ENCODE data around the gene SGSM2.

Gene SGSM2

GRCh38 chr17:2388683-2389055 is 51.4 kb downstream of the SGSM2 start:
- Histone ChIP-seq H3K4me1 (peaks cover 9% of the 10 kb centered on the region), H3K27me3 (ENCODE audit: low read depth) (no peaks in the 10 kb centered on the region), H3K9me3 (no peaks in the 10 kb centered on the region), H3K36me3 (replicated peaks) (peaks cover 12% of the 10 kb centered on the region), H3K4me3 (no peak overlapping the region)
- in situ Hi-C loops (cut with MboI; ENCODE audit: low sequenced_read_pairs): loop anchor here (25.0 kb wide), 1 partner anchor 624 kb away; no protein-coding TSS in a partner anchor
- no peak for DNase-seq (ENCODE audit: low spot score in 2 of 2)

GRCh38 chr17:2390199-2390836 is 53.0 kb downstream of the SGSM2 start:
- Histone ChIP-seq H3K4me1 (peaks cover 15% of the 10 kb centered on the region), H3K27me3 (ENCODE audit: low read depth) (no peaks in the 10 kb centered on the region), H3K4me3 (no peak overlapping the region), H3K36me3 (replicated peaks) (peaks cover 12% of the 10 kb centered on the region), H3K9me3 (no peaks in the 10 kb centered on the region)
- in situ Hi-C loops (cut with MboI; ENCODE audit: low sequenced_read_pairs): loop anchor here (25.0 kb wide), 1 partner anchor 622 kb away; no protein-coding TSS in a partner anchor
- no peak for DNase-seq (ENCODE audit: low spot score in 2 of 2)

DNA sequence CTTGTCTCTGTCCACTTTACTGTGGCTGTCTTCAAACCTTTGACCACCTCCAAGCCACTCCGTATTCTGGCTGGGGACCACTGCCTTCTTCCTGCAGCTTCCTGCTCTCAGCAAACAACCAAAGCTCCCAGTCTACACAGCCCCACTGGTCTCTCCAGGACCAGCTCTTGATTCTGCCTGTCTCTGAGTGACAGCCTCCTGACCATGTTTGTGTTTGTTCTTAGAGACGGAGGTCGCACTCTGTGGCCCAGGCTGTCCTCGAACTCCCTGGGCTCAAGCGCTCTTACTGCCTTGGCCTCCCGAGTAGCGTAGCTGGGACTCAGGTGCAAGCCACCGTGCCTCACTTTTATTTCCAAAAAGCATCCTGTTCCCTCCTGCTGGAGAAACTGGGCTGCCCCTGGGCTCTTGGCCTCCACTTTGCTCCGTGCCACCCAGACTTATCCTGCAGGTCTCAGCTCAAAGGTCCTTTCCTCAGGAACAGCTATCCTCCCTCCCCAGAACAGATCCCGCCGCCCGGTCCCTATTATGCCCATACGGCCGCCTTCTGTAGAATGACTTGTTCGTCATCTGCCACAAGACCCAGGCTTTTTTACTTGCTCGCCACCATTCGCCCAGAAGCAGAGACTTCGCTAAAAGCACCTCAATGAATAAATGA is 54.4 kb downstream of the SGSM2 start:
- Histone ChIP-seq H3K4me1 (peaks cover 23% of the 10 kb centered on the region), H3K9me3 (no peaks in the 10 kb centered on the region), H3K4me3 (peak overlapping the region; percentile 42), H3K36me3 (replicated peaks) (peaks cover 10% of the 10 kb centered on the region), H3K27me3 (ENCODE audit: low read depth) (no peaks in the 10 kb centered on the region)
- no peak for DNase-seq (ENCODE audit: low spot score in 2 of 2)
- in situ Hi-C loops (cut with MboI; ENCODE audit: low sequenced_read_pairs): loop anchor here (25.0 kb wide), 1 partner anchor 621 kb away; no protein-coding TSS in a partner anchor

GRCh38 chr17:2392252-2393173 is 55.2 kb downstream of the SGSM2 start:
- no peaks in the 10 kb centered on the region for H3K9me3 ChIP-seq
- DNase-seq (ENCODE audit: low spot score in 2 of 2): peak; percentile 93 to 95
- peaks cover 5% of the 10 kb centered on the region for H3K36me3 ChIP-seq (replicated peaks)
- in situ Hi-C loops (cut with MboI; ENCODE audit: low sequenced_read_pairs): loop anchor here (25.0 kb wide), 1 partner anchor 620 kb away; no protein-coding TSS in a partner anchor
- peaks cover 30% of the 10 kb centered on the region for H3K4me1 ChIP-seq
- peak overlapping the region; percentile 54 for H3K4me3 ChIP-seq
- H3K27me3 ChIP-seq (ENCODE audit: low read depth): no peaks in the 10 kb centered on the region

DNA sequence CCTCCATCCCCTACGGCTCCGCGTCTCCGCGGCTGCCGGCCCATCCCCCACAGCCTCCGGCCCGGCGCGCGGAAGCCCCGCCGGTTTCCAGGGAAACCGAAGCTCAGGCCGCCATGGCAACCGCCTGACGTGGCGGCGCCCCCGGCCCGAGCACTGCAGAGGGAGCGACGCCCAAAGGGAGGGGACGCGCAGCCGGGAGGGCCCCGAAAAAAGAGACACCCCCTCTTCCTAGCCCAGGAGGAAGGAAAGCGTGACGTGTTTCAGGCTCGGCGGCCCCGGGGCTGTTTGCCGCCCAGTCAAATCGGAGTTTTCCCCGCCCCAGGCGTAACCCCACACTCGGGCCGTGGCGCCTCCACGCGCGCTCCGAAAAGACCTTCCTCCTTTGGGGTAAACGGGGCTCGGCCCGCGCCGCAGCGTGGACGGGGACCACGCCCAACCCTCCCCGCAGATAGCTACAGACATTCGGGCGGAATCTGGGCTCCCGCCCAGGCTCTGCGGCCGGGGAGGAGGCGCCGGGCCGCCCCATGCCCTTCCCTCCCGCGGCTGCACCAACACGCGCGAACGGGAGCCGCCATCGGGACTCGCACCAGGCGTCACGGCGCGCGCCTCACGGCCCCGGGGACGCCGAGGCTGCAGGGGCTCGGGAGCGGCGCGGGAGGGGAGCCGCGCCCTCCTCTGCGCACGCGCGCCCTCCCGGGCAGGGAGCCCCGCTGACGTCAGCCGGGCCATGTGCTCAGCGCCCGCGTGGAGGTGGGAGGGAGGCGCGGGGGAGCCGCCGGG is 56.1 kb downstream of the SGSM2 start:
- H3K4me1 ChIP-seq: peaks cover 36% of the 10 kb centered on the region
- DNase-seq (ENCODE audit: low spot score in 2 of 2): peak; percentile 85 to 91
- H3K27me3 ChIP-seq (ENCODE audit: low read depth): no peaks in the 10 kb centered on the region
- in situ Hi-C loops (cut with MboI; ENCODE audit: low sequenced_read_pairs): loop anchor here (25.0 kb wide), 1 partner anchor 619 kb away; no protein-coding TSS in a partner anchor
- H3K36me3 ChIP-seq (replicated peaks): peaks cover 4% of the 10 kb centered on the region
- H3K4me3 ChIP-seq: peak overlapping the region; percentile 54
- no peaks in the 10 kb centered on the region for H3K9me3 ChIP-seq

DNA sequence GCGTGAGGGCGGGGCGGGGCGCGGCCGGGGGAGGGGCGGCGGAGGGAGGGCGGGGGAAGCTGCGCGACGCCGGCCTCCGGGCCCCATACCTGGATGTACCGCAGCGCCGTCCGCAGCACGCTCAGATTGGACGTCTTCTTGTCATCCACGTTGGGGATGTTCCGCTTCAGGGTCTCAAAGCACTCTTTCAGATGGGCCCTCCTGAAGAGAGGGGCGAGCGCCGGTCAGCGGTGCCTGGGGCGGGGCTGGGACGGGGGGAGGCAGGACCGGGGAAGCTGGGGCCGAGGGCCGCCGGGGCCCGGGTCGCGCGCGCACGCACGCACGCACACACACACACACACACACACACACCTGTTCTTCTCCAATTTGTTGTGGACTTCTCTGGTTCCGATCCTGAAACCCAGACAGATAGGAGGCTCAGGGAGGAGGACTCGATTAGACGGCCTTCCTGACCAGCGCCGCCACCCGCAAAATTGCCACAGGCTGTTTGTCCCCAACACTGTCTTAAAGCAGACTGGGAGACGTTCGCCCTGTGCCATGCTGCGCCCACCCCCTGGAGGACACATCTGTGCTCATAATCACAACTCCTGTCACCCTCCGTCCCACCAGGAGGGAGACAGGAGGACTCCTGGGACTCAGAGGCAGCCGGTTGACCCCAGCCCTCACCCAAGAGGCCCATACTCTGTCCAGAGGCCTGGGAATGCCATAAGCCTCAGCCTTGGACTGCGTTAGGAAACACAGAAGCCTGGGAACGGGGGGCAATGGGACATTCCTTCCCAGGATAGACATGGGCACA is 56.9 kb downstream of the SGSM2 start:
- no peaks in the 10 kb centered on the region for H3K9me3 ChIP-seq
- DNase-seq (ENCODE audit: low spot score in 2 of 2): peak in 1 of 2 experiments; percentile 46
- peak overlapping the region; percentile 31 for H3K4me3 ChIP-seq
- H3K27me3 ChIP-seq (ENCODE audit: low read depth): no peaks in the 10 kb centered on the region
- peaks cover 41% of the 10 kb centered on the region for H3K4me1 ChIP-seq
- in situ Hi-C loops (cut with MboI; ENCODE audit: low sequenced_read_pairs): loop anchor here (25.0 kb wide), 1 partner anchor 618 kb away; no protein-coding TSS in a partner anchor
- peaks cover 7% of the 10 kb centered on the region for H3K36me3 ChIP-seq (replicated peaks)

DNA sequence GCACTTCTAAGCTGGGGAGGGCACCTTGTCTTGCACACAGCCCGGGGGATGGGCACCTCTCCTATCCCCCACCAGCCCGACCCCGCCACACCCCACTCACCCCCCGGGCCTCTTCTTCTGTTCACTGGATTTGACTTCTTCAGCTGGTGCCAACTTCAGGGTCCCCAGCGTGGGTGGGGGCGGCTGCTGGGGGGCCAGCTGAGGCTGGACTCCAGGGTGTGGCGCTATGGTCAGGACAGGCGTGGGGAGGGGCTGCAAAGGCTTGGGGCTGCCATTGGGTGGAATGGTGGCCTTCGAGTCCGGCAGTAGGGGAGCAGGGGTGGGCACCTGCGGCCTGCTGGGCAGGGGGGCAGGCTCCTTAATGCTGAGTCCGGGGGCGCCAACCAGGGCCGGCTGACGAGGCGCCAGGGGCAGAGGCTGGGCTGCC is 57.5 kb downstream of the SGSM2 start:
- H3K4me1 ChIP-seq: peaks cover 43% of the 10 kb centered on the region
- no peak for DNase-seq (ENCODE audit: low spot score in 2 of 2)

GRCh38 chr17:2395258-2396181 is 58.2 kb downstream of the SGSM2 start:
- no peak for DNase-seq (ENCODE audit: low spot score in 2 of 2)
- Histone ChIP-seq H3K4me1 (peaks cover 43% of the 10 kb centered on the region), H3K4me3 (no peak overlapping the region), H3K36me3 (replicated peaks) (peaks cover 6% of the 10 kb centered on the region), H3K9me3 (no peaks in the 10 kb centered on the region), H3K27me3 (ENCODE audit: low read depth) (no peaks in the 10 kb centered on the region)
- in situ Hi-C loops (cut with MboI; ENCODE audit: low sequenced_read_pairs): loop anchor here (25.0 kb wide), 1 partner anchor 617 kb away; no protein-coding TSS in a partner anchor

More for the DNA sequence above, 57.5 kb downstream of the SGSM2 start:
- in situ Hi-C loops (cut with MboI; ENCODE audit: low sequenced_read_pairs): loop anchor here (25.0 kb wide), 1 partner anchor 618 kb away; no protein-coding TSS in a partner anchor
- Histone ChIP-seq H3K36me3 (replicated peaks) (peaks cover 7% of the 10 kb centered on the region), H3K9me3 (no peaks in the 10 kb centered on the region), H3K27me3 (ENCODE audit: low read depth) (no peaks in the 10 kb centered on the region), H3K4me3 (no peak overlapping the region)

GRCh38 chr17:2396192-2396567 is 58.9 kb downstream of the SGSM2 start:
- Histone ChIP-seq H3K4me1 (peaks cover 43% of the 10 kb centered on the region), H3K9me3 (no peaks in the 10 kb centered on the region), H3K36me3 (replicated peaks) (peaks cover 4% of the 10 kb centered on the region; the same call in 1 of the 2 replicates), H3K27me3 (ENCODE audit: low read depth) (no peaks in the 10 kb centered on the region), H3K4me3 (peak overlapping the region; percentile 25)
- DNase-seq (ENCODE audit: low spot score in 2 of 2): no peak
- in situ Hi-C loops (cut with MboI; ENCODE audit: low sequenced_read_pairs): loop anchor here (25.0 kb wide), 1 partner anchor 616 kb away; no protein-coding TSS in a partner anchor

DNA sequence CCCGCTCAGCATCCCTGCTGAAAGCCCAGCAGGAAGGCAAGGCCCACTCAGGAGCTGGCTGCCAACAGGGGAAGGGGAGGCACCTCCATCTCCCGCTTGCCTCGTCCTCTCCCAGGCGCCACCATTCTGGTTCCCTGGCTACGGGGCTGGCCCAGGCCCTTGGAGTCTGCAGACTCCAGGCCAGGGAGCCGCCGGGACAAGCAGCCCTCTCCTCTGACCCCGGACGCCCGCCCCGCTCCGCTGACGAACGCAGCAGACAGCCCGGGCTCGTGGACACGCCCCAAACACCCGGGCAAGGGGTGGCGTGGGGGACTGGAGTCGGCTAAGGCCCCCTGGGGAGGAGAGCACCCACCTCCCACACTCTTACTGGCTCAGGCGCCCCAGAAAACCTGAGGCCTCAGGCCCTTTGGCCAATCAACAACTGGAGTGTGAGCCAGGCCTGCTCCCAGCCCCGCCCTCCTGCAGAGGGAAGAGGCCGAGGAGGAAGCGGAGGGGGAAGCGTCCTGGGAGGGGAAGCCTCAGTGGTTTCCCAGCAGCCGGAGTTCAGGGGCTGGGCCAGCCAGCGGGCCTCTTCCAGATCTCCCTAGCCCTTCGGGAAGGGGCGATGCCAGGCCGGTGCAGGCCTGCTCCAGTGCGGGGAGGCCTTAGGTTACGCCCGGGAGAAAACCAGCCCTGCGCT is 59.4 kb downstream of the SGSM2 start:
- peak; percentile 95 to 96 for DNase-seq (ENCODE audit: low spot score in 2 of 2)
- Histone ChIP-seq H3K36me3 (replicated peaks) (peaks cover 4% of the 10 kb centered on the region; the same call in 1 of the 2 replicates), H3K9me3 (no peaks in the 10 kb centered on the region), H3K27me3 (ENCODE audit: low read depth) (no peaks in the 10 kb centered on the region), H3K4me3 (peak overlapping the region; percentile 25), H3K4me1 (peaks cover 42% of the 10 kb centered on the region)
- in situ Hi-C loops (cut with MboI; ENCODE audit: low sequenced_read_pairs): loop anchor here (25.0 kb wide), 1 partner anchor 616 kb away; no protein-coding TSS in a partner anchor

Data from HAP-1 (cell line).